PC-9 (cell line): ENCODE data around the gene TMEM131L. TPM values are rescaled to one million over a fixed set of nuclear protein-coding genes. Genes with fewer than 3 reads are reported as not detected.

Experiments
- BruUV-seq: library from RNA; stranded (reverse); fragments of 400-500 nt; replicated peaks from 2 replicates; lab custom pipeline; 2021; lab: Mats Ljungman, UMichigan
- CTCF ChIA-PET: fragments of 300-600 bp; sonication (Branson Sonifier 250); formaldehyde crosslinking; loops from one replicate; lab custom pipeline; 2022; ENCODE audit warnings: antibody characterized with exemption; lab: Charles Lee
- POLR2A ChIA-PET: fragments of 300-600 bp; sonication (Branson Sonifier 250); formaldehyde crosslinking; loops from one replicate; lab custom pipeline; 2022; ENCODE audit warnings: antibody characterized with exemption; ENCODE audit not compliant: unreplicated experiment; lab: Charles Lee
- DNase-seq, 2 experiments: peaks; one replicate each; pipeline versions ENCODE4 v3.0.0 to v3.0.0-alpha.2; 2015 to 2022; ENCODE audit warnings: mixed read lengths in 1 of 2
- H2AFZ ChIP-seq: fragments of 200-600 bp; sonication (generic); 2 replicates; pipeline ENCODE4 v1.8.1; 2017; ENCODE audit warnings: antibody characterized with exemption
- H3F3A ChIP-seq: fragments of 200-600 bp; sonication (generic); 2 replicates; pipeline ENCODE4 v1.8.1; 2017; ENCODE audit warnings: antibody characterized with exemption, mild to moderate bottlenecking, low read depth; ENCODE audit not compliant: insufficient read depth
- H3K27ac ChIP-seq: fragments of 200-600 bp; sonication (generic); 2 replicates; pipeline ENCODE4 v1.6.1; 2016; ENCODE audit warnings: mixed run types
- H3K27me3 ChIP-seq: fragments of 200-600 bp; sonication (generic); 2 replicates; pipeline ENCODE4 v1.6.1; 2016; ENCODE audit warnings: low read depth, mixed run types; ENCODE audit not compliant: insufficient read depth
- H3K36me3 ChIP-seq: fragments of 200-600 bp; sonication (generic); 2 replicates; pipeline ENCODE4 v1.6.1; 2016; ENCODE audit warnings: low read depth, mixed run types
- H3K4me1 ChIP-seq: fragments of 200-600 bp; sonication (generic); replicated peaks from 2 replicates; pipeline ENCODE4 v1.6.1; 2016; ENCODE audit warnings: mixed run types; ENCODE audit not compliant: insufficient read depth
- H3K4me2 ChIP-seq: fragments of 200-600 bp; sonication (generic); 2 replicates; pipeline ENCODE4 v1.6.1; 2017; ENCODE audit warnings: mixed run types
- H3K4me3 ChIP-seq: fragments of 200-600 bp; sonication (generic); 2 replicates; pipeline ENCODE4 v1.6.1; 2016; ENCODE audit warnings: mixed run types
- H3K79me2 ChIP-seq: fragments of 200-600 bp; sonication (generic); 2 replicates; pipeline ENCODE4 v1.6.1; 2017; ENCODE audit warnings: low read depth, mixed run types
- H3K9me2 ChIP-seq: fragments of 200-600 bp; sonication (generic); 2 replicates; pipeline ENCODE4 v1.8.1; 2017; ENCODE audit warnings: mild to moderate bottlenecking; ENCODE audit not compliant: insufficient read depth
- H3K9me3 ChIP-seq: fragments of 200-600 bp; sonication (generic); 2 replicates; pipeline ENCODE4 v1.8.1; 2016; ENCODE audit warnings: low read depth; ENCODE audit not compliant: insufficient read depth
- H4K20me1 ChIP-seq: fragments of 200-600 bp; sonication (generic); 2 replicates; pipeline ENCODE4 v1.8.1; 2017; ENCODE audit not compliant: insufficient read depth
- CTCF ChIP-seq: fragments of 200-600 bp; sonication (generic); conservative IDR thresholded peaks from 2 replicates; pipeline ENCODE4 v1.6.1; 2017; ENCODE audit warnings: mixed run types, antibody characterized with exemption, mild to moderate bottlenecking, moderate library complexity
- EZH2 ChIP-seq: fragments of 200-600 bp; sonication (generic); IDR thresholded peaks from 2 replicates; pipeline ENCODE4 v1.8.0; 2017; ENCODE audit warnings: antibody characterized with exemption, low read depth
- intact Hi-C: fragments of 100-400 bp; cut with micrococcal nuclease; formaldehyde crosslinking; loops from one replicate; pipeline ENCODE4 v1.10.0; 2022; ENCODE audit not compliant: unreplicated experiment
- total RNA-seq: library from RNA; stranded (reverse); gene quantifications from 2 replicates; pipeline ENCODE4 v1.2.3, GENCODE V29; 2021

Gene TMEM131L
- total RNA-seq, 1 experiment from 2014 or later = 3.8 TPM

- H3F3A ChIP-seq = no peaks in the 10 kb centered on the region
- H3K4me3 ChIP-seq = no peak overlapping the region
- ChIA-PET POLR2A (no interaction called here), CTCF (no interaction called here)
- no peaks in the 10 kb centered on the region for H3K9me2 ChIP-seq
- no peak overlapping the region for H3K4me2 ChIP-seq
- intact Hi-C loops = no loop called here
- TF ChIP-seq CTCF (no peak), EZH2 (no peak)
- no peaks in the 10 kb centered on the region for H3K27me3 ChIP-seq
- H2AFZ ChIP-seq = no peak overlapping the region
- no peaks in the 10 kb centered on the region for H4K20me1 ChIP-seq
- H3K4me1 ChIP-seq = no peaks in the 10 kb centered on the region
- H3K9me3 ChIP-seq = no peaks in the 10 kb centered on the region
- H3K36me3 ChIP-seq = no peaks in the 10 kb centered on the region
- no TSS peak for BruUV-seq
- H3K79me2 ChIP-seq = no peaks in the 10 kb centered on the region
- H3K27ac ChIP-seq = no peak overlapping the region
- no peak for DNase-seq
These were observed 76.0 kb downstream of the TMEM131L start for GRCh38 chr4:153542131-153542530.

GRCh38 chr4:153542834-153543233 lies 76.7 kb downstream of the TMEM131L start:
- no TSS peak for BruUV-seq

GRCh38 chr4:153543351-153543750 lies 77.2 kb downstream of the TMEM131L start:
- Histone ChIP-seq H4K20me1 (no peaks in the 10 kb centered on the region), H3K9me3 (no peaks in the 10 kb centered on the region), H3K79me2 (no peaks in the 10 kb centered on the region), H3K4me1 (no peaks in the 10 kb centered on the region), H3K36me3 (no peaks in the 10 kb centered on the region), H3K4me2 (no peak overlapping the region), H2AFZ (no peak overlapping the region), H3K27ac (no peak overlapping the region), H3K27me3 (no peaks in the 10 kb centered on the region), H3K4me3 (no peak overlapping the region), H3F3A (no peaks in the 10 kb centered on the region), H3K9me2 (no peaks in the 10 kb centered on the region)
- DNase-seq = no peak
- ChIA-PET POLR2A (no interaction called here), CTCF (no interaction called here)
- TF ChIP-seq EZH2 (no peak), CTCF (no peak)
- intact Hi-C loops = no loop called here
- BruUV-seq = no TSS peak

More at GRCh38 chr4:153542834-153543233, 76.7 kb downstream of the TMEM131L start:
- Histone ChIP-seq H3K27me3 (no peaks in the 10 kb centered on the region), H2AFZ (no peak overlapping the region), H3K4me1 (no peaks in the 10 kb centered on the region), H3K9me3 (no peaks in the 10 kb centered on the region), H3K9me2 (no peaks in the 10 kb centered on the region), H4K20me1 (no peaks in the 10 kb centered on the region), H3F3A (no peaks in the 10 kb centered on the region), H3K36me3 (no peaks in the 10 kb centered on the region), H3K4me2 (no peak overlapping the region), H3K27ac (no peak overlapping the region), H3K79me2 (no peaks in the 10 kb centered on the region), H3K4me3 (no peak overlapping the region)
- no peak for DNase-seq
- POLR2A ChIA-PET = no interaction called here
- CTCF ChIA-PET = no interaction called here
- intact Hi-C loops = no loop called here
- TF ChIP-seq EZH2 (no peak), CTCF (no peak)
